Loucy (cell line): ENCODE data around the gene KCMF1.

ENCODE experiments used
- H2AFZ ChIP-seq: fragments of 200-600 bp; sonication (generic); 2 replicates; pipeline ENCODE4 v1.6.0; 2016; ENCODE audit warnings: antibody characterized with exemption, mild to moderate bottlenecking, low read length, moderate library complexity
- H3F3A ChIP-seq: fragments of 200-600 bp; 2 replicates; pipeline ENCODE4 v1.6.0; 2016; ENCODE audit warnings: antibody characterized with exemption, low read depth, mild to moderate bottlenecking
- H3K27me3 ChIP-seq: fragments of 200-600 bp; sonication (generic); 2 replicates; pipeline ENCODE4 v1.6.1; 2014; ENCODE audit warnings: low read length, mild to moderate bottlenecking; ENCODE audit not compliant: insufficient read depth, poor library complexity, severe bottlenecking
- H3K36me3 ChIP-seq: fragments of 200-600 bp; sonication (generic); 2 replicates; pipeline ENCODE4 v1.6.1; 2016; ENCODE audit warnings: low read length; ENCODE audit not compliant: insufficient read depth
- H3K4me1 ChIP-seq: fragments of 200-600 bp; sonication (generic); 2 replicates; pipeline ENCODE4 v1.5.1; 2014; ENCODE audit warnings: low read length, mild to moderate bottlenecking; ENCODE audit not compliant: insufficient read depth, poor library complexity, severe bottlenecking
- H3K4me2 ChIP-seq: fragments of 200-600 bp; sonication (generic); 2 replicates; pipeline ENCODE4 v1.6.0; 2014; ENCODE audit warnings: antibody characterized with exemption, low read length, low read depth, mild to moderate bottlenecking; ENCODE audit not compliant: poor library complexity, severe bottlenecking
- H3K4me3 ChIP-seq: fragments of 200-600 bp; sonication (generic); 2 replicates; pipeline ENCODE4 v1.5.1; 2014; ENCODE audit warnings: low read length, mild to moderate bottlenecking, mixed read lengths; ENCODE audit not compliant: poor library complexity, severe bottlenecking
- H3K79me2 ChIP-seq: fragments of 200-600 bp; sonication (generic); 2 replicates; pipeline ENCODE4 v1.6.1; 2014; ENCODE audit warnings: low read length; ENCODE audit not compliant: insufficient read depth
- H3K9ac ChIP-seq: fragments of 200-600 bp; sonication (generic); 2 replicates; pipeline ENCODE4 v1.6.0; 2014; ENCODE audit warnings: mild to moderate bottlenecking, low read depth, low read length, moderate library complexity; ENCODE audit not compliant: poor library complexity, severe bottlenecking
- H3K9me2 ChIP-seq: fragments of 200-600 bp; sonication (generic); replicated peaks from 2 replicates; pipeline ENCODE4 v1.6.1; 2016; ENCODE audit warnings: low read depth, low read length, mixed read lengths
- H3K9me3 ChIP-seq: fragments of 200-600 bp; sonication (generic); 2 replicates; pipeline ENCODE4 v1.6.1; 2014; ENCODE audit warnings: mild to moderate bottlenecking, antibody characterized with exemption, low read length, low read depth; ENCODE audit not compliant: insufficient read depth
- H4K20me1 ChIP-seq: fragments of 200-600 bp; sonication (generic); 2 replicates; pipeline ENCODE4 v1.6.0; 2014; ENCODE audit warnings: antibody characterized with exemption, low read length, mild to moderate bottlenecking; ENCODE audit not compliant: insufficient read depth, poor library complexity, severe bottlenecking
- EZH2phosphoT487 ChIP-seq: fragments of 200-600 bp; IDR thresholded peaks from 2 replicates; pipeline ENCODE4 v1.6.1; 2018; ENCODE audit warnings: antibody characterized with exemption, mild to moderate bottlenecking, moderate library complexity, borderline replicate concordance
- TF ChIP-seq, protein P1 (sequence below): fragments of 200-600 bp; sonication (generic); conservative IDR thresholded peaks from 2 replicates; pipeline ENCODE4 v1.5.1; 2014; ENCODE audit warnings: mild to moderate bottlenecking, antibody characterized with exemption, low read length

KCMF1 gene

DNA sequence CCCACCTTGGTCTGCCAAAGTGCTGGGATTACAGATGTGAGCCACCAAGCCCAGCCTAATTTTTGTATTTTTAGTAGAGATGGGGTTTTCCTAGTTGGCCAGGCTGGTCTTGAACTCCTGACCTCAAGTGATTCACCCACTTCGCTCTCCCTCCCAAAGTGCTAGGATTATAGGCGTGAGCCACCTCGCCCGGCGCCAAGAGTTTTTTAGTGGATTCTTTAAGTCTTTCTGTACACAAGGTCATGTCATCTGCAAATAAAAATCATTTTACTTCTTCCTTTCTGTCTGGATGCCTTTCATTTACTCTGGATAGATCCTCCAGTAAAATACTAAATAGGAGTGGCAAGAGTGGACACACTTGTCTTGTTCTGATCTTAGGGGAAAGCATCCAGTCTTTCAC, 61.7 kb downstream of the KCMF1 start:
- Histone ChIP-seq H3K4me2 (no peak overlapping the region), H3K4me1 (no peaks in the 10 kb centered on the region), H4K20me1 (peaks cover 6% of the 10 kb centered on the region), H3K79me2 (peaks cover 13% of the 10 kb centered on the region; the same call in 1 of the 2 replicates), H3K9ac (no peak overlapping the region), H3K9me2 (no peaks in the 10 kb centered on the region), H3K27me3 (no peaks in the 10 kb centered on the region), H2AFZ (no peak overlapping the region), H3K4me3 (no peak overlapping the region), H3K9me3 (no peaks in the 10 kb centered on the region), H3K36me3 (peaks cover 81% of the 10 kb centered on the region; the same call in 1 of the 2 replicates), H3F3A (no peaks in the 10 kb centered on the region)
- no peak for TF ChIP-seq EZH2phosphoT487
- TF ChIP-seq, protein P1, sequence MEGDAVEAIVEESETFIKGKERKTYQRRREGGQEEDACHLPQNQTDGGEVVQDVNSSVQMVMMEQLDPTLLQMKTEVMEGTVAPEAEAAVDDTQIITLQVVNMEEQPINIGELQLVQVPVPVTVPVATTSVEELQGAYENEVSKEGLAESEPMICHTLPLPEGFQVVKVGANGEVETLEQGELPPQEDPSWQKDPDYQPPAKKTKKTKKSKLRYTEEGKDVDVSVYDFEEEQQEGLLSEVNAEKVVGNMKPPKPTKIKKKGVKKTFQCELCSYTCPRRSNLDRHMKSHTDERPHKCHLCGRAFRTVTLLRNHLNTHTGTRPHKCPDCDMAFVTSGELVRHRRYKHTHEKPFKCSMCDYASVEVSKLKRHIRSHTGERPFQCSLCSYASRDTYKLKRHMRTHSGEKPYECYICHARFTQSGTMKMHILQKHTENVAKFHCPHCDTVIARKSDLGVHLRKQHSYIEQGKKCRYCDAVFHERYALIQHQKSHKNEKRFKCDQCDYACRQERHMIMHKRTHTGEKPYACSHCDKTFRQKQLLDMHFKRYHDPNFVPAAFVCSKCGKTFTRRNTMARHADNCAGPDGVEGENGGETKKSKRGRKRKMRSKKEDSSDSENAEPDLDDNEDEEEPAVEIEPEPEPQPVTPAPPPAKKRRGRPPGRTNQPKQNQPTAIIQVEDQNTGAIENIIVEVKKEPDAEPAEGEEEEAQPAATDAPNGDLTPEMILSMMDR, result no peak

DNA sequence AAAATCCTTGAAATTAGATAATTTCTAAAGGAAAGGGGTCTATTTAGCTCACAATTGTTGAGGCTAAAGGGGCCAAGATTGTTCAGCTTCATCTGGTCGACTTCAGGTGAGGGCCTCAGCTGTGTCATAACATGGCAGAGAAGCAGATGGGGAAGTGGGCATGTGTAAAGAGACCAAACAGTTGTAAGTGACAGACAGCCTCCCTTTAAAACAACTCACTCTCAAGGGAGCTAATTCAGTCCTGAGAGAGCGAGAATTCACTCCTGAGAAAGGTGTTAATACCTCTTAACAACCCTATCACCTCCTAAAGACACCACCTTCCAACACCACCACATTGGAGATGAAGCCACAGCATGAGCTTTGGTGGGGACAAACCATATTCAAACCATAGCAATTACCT, 62.4 kb downstream of the KCMF1 start:
- Histone ChIP-seq H3K9ac (no peak overlapping the region), H3K9me3 (no peaks in the 10 kb centered on the region), H3F3A (no peaks in the 10 kb centered on the region), H4K20me1 (peaks cover 7% of the 10 kb centered on the region), H3K79me2 (peaks cover 13% of the 10 kb centered on the region; the same call in 1 of the 2 replicates), H3K4me2 (no peak overlapping the region), H3K4me3 (no peak overlapping the region), H3K36me3 (peaks cover 83% of the 10 kb centered on the region; the same call in 1 of the 2 replicates), H2AFZ (no peak overlapping the region), H3K9me2 (no peaks in the 10 kb centered on the region), H3K27me3 (no peaks in the 10 kb centered on the region), H3K4me1 (no peaks in the 10 kb centered on the region)
- TF ChIP-seq, protein P1, result no peak
- no peak for TF ChIP-seq EZH2phosphoT487

DNA sequence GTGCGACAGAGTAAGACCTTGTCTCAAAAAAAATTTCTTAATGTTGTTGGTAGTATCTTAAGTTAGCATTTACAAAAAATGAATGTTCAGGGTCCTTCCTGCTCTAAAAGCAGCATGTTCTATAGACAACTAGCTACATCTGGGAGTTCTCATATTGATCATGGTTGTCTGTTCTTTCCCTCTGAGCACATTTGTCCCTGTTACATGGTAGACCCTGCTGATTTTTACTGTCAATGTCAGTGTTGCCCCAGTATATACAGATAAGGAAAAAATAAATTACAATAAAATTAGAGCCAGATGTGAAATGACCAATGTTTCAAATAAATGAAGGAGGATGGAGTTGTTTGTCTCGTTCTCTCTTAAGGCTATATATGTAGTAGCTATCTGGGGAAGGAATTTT, 63.2 kb downstream of the KCMF1 start:
- Histone ChIP-seq H2AFZ (no peak overlapping the region), H3K4me2 (no peak overlapping the region), H3F3A (no peaks in the 10 kb centered on the region), H3K79me2 (peaks cover 13% of the 10 kb centered on the region; the same call in 1 of the 2 replicates), H3K4me1 (no peaks in the 10 kb centered on the region), H3K9me2 (no peaks in the 10 kb centered on the region), H3K4me3 (no peak overlapping the region), H3K27me3 (no peaks in the 10 kb centered on the region), H3K36me3 (peaks cover 83% of the 10 kb centered on the region; the same call in 1 of the 2 replicates), H3K9ac (no peak overlapping the region), H4K20me1 (peaks cover 7% of the 10 kb centered on the region), H3K9me3 (no peaks in the 10 kb centered on the region)
- TF ChIP-seq EZH2phosphoT487, result no peak
- TF ChIP-seq, protein P1, result no peak
